Right renal pelvis (tissue), 4 donors: ENCODE data around the gene PCCA. TPM values are rescaled to one million over a fixed set of nuclear protein-coding genes. Genes with fewer than 3 reads are reported as not detected.
"Not testable (repeated sequence)": the region's sequence is repeated elsewhere in the genome, so short reads cannot be mapped to it uniquely, and the experiment has no call there.

ENCODE experiments used
- DNase-seq, 4 donors: peaks; one replicate each; pipeline ENCODE4 v3.0.0-alpha.2; 2013; ENCODE audit warnings: low read depth in 4 of 4, low spot score in 3 of 4, missing footprints in 1 of 4
- polyA plus RNA-seq, 4 donors: library from polyadenylated mRNA; unstranded; fragments of 120-200 nt; gene quantifications; one replicate each; pipeline ENCODE4 v1.2.1, GENCODE V29; 2013; ENCODE audit not compliant: insufficient read length in 4 of 4

The PCCA gene
- polyA plus RNA-seq, 4 donors = 50.8 to 70.4 (median 65.4) TPM

DNA sequence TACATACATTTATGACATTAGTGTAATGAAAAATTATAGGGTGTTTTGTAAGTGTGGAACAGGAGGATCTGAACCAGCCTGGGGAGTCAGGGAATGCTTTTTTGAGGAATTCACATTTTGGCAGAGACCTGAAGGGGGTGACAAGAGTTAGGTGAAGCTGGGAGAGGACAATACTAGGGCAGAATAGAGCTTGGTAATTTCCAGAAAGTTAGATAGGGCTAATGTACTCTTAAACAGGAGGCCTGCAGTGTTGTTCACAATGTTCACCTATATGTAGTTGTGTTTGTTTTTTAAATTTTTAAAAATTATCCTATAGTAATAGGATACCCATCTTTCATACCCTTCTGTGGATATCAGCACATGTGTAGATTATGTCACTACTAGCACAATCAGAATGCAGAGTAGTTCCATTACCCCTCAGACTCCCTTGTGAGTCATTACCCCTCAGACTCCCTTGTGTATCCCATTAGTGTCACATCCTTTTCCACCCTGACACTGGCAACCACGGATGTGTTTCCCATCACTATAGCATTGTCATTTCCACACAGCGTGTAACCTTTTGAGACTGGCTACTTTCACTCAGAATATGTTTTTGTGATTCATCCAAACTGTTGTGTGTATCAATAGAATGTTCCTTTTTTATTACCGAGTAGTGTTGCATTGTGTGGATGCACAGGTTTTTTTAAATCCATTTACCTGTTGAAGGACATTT lies 43.1 kb downstream of the PCCA start:
- no peak for DNase-seq

DNA sequence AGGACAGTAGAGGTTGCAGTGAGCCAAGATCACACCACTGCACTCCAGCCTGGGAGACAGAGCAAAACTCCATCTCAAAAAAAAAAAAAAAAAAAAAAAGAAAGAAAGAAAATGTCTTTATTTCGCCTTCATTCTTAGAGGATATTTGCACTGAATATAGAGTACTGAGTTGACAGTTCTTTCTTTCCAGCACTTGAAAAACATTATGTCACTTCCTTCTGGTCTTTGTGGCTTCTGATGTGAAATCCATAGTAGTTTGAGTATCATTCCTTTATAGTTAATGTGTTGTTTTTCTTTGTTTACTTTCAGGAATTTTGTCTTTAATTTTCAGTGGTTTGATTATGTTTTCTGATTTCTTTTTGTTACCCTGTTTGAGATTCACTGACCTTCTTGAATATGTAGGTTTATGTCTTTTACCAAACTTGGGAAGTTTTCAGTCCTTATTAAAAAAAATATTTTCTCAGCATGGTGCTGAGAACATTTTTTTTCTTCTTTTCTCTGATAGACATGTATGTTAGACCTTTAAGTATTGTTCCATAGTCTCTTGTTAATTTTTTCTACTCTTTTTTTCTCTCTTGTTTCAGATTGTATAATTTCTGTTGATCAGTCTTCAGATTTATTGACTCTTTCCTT lies 50.1 kb downstream of the PCCA start:
- no peak for DNase-seq

- DNase-seq = no peak
Observed at GRCh38 chr13:100139817-100140216, 50.9 kb downstream of the PCCA start.

- no peak for DNase-seq
Observed at GRCh38 chr13:100140441-100140840, 51.5 kb downstream of the PCCA start.

DNA sequence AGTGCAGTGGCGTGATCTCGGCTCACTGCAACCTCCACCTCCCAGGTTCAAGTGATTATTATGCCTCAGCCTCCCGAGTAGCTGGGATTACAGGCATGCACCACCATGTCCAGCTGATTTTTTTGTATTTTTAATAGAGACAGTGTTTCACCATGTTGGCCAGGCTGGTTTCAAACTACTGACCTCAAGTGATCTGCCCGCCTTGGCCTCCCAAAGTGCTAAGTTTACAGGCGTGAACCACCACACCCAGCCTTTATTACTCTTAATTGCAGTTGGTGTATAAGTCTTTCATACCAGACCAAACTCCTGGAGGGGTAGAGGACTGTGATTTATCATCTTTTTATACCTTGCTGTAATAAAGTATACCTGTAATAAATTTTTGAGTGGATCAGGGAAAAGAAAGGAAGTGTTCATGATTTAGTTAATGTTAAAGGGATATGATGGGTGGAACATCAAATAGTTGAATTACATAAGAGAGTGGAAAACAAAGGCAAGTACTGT lies 52.6 kb downstream of the PCCA start:
- not testable (repeated sequence) for DNase-seq

- DNase-seq = no peak
Observed at GRCh38 chr13:100146534-100146933, 57.6 kb downstream of the PCCA start.

DNA sequence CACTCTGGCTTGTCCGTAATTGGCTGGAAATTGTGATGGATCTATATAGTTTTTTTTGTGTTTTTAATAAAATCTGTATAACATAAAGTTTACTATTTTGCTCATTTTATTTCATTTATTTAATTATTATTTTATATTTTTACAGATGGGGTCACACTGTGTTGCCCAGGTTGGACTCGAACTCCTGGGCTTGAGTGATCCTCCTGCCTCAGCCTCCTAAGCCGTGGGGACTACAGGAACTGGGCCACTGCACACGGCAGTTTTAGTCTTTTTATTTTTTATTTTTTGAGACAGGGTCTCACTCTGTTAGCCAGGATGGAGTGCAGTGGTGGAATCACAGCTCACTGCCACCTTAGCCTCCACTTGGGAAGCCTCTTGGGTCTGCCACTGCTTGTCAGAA lies 58.9 kb downstream of the PCCA start:
- DNase-seq = no peak

DNA sequence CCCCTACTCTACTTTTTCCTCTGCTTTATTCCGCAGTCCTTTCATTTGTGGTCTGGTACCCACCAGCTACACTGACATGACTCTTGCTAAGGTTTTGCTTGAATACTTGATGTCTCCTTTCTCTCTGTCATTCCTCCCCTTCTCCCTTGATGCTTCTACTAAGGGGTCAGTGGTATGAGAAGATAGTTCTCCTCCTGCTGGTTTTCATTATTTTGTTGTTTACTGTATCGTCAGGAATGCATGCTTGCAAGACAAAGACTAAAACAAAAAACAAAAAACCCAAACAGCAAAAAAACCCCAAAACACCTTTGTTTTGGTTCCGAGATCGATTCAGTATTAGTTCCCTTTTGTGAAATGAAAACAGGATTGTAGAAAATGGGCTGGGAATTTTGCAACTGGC lies 59.5 kb downstream of the PCCA start:
- DNase-seq = no peak

- DNase-seq = no peak
Observed at GRCh38 chr13:100149389-100149788, 60.5 kb downstream of the PCCA start.

DNA sequence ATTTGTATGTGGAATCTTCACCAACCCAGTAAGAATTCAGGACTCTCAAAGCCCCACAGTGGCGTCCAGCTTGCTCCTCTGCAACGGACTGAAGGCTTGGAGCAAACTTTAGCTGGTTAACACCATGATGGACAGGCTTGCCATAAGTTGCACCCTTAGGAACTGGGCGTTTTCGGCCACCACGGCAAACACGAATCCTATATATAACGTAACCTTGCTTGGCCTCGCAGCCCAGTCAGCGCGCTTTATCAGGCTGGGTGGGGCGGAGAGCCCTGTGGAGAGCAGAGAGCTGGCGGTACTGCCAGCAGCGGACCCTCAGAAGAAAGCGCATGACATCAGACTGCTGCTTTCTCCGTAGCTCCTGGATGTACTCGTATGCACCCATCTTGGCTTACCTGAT lies 61.8 kb downstream of the PCCA start:
- DNase-seq = not testable (repeated sequence)

- DNase-seq = no peak
Observed at GRCh38 chr13:100154842-100155416, 66.0 kb downstream of the PCCA start.

GRCh38 chr13:100156788-100157187 lies 67.9 kb downstream of the PCCA start:
- no peak for DNase-seq

- DNase-seq = no peak
Observed at GRCh38 chr13:100158569-100158968, 69.7 kb downstream of the PCCA start.

GRCh38 chr13:100159584-100159983 lies 70.7 kb downstream of the PCCA start:
- no peak for DNase-seq

DNA sequence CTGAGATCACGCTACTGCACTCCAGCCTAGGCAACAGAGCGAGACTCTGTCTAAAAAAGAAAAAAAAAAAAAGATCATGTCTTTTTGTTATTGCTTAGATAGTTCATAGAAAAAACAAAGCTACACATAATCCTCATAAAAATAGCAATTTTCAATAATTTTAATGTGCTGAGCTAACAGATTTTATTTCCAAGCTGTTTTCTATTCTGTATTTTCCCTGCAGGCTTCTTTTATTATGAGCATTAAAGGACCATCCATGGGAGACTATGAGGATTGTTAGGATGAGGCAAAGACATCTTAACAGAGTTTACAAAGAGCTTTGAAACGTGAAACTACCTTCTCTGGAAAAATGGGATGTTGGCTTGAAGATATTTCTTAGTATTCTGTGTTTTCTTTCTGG lies 71.6 kb downstream of the PCCA start:
- DNase-seq = no peak

DNA sequence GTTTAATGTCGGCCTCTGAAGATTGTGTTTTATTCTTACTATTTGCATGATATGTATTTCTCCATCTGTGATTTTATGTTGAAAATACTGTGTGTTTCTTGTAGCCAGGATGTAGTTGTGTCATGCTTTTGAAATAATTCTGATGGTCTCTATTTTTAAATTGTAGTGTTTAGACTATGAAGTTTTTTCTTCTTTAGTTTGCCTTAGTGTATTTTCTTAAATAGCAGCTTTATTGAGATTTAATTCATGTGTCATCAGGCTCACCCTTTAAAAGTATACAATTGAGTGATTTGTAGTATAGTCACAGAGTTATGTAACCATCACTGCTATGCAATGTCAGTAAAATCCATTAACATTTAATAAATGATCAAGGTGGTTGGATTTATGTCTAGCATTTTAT lies 74.5 kb downstream of the PCCA start:
- no peak for DNase-seq

- DNase-seq = no peak
Observed at GRCh38 chr13:100173203-100173602, 84.3 kb downstream of the PCCA start.

DNA sequence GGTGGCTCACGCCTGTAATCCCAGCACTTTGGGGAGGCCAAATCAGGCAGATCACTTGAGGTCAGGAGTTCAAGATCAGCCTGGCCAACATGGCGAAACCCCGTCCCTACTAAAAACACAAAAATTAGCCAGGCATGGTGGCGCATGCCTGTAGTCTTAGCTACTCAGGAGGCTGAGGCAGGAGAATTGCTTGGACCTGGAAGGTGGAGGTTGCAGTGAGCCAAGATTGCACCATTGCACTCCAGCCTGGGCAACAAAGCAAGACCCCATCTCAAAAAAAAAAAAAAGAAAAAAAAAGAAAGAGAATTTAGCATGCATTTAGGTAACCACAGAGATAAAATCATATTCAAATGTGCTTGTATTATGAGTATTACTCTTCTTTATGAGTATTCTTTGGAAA lies 85.6 kb downstream of the PCCA start:
- DNase-seq = not testable (repeated sequence)

GRCh38 chr13:100175078-100175802 lies 86.3 kb downstream of the PCCA start:
- DNase-seq = no peak

DNA sequence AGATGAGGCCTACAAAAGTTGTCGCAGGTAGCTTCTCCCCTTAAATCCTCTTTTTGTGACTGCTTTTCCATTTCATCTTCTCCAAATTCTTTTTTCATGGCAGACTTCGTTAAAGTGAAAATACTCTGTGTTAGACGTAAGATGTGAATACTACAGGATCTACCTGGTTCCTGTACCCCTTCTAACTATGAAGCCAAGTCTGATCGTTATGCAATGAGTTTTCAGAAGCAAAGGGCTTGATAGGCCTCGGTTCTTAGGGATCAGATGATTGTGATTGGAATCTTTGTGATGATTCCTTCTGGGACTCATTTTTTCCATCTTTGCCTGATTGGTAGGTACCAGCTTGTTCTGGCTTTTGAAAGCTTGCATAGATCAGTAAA lies 86.9 kb downstream of the PCCA start:
- no peak for DNase-seq

GRCh38 chr13:100176801-100177400 lies 88.0 kb downstream of the PCCA start:
- peak in 1 of 4 donors; percentile 7 for DNase-seq
